ENCODE results near the gene GLS. TPM values are rescaled to one million over a fixed set of nuclear protein-coding genes. Genes with fewer than 3 reads are reported as not detected.

GLS gene
- total and polyA plus RNA-seq, 2 donors, result 27.6 to 312 TPM

- no peak for DNase-seq (ENCODE audit: extremely low spot score)
- no peaks in the 10 kb centered on the region for H3K36me3 ChIP-seq (ENCODE audit: insufficient read depth)
- H3K4me1 ChIP-seq (ENCODE audit: insufficient read depth), result no peaks in the 10 kb centered on the region
- 33% methylated on average over 3 of the region's 3 CpGs for WGBS
- H3K27ac ChIP-seq (ENCODE audit: low read depth), result no peak overlapping the region
- H3K4me3 ChIP-seq (ENCODE audit: low read depth, low read length), result no peak overlapping the region
Measured at GRCh38 chr2:190910341-190911136, 29.9 kb downstream of the GLS start.

- DNase-seq (ENCODE audit: extremely low spot score), result no peak
- Histone ChIP-seq H3K4me3 (ENCODE audit: low read depth, low read length) (no peak overlapping the region), H3K36me3 (ENCODE audit: insufficient read depth) (no peaks in the 10 kb centered on the region), H3K4me1 (ENCODE audit: insufficient read depth) (no peaks in the 10 kb centered on the region), H3K27ac (ENCODE audit: low read depth) (no peak overlapping the region)
- WGBS, result 76% methylated on average over 3 of the region's 3 CpGs
Measured at GRCh38 chr2:190911813-190912212, 31.2 kb downstream of the GLS start.

- Histone ChIP-seq H3K36me3 (ENCODE audit: insufficient read depth) (peaks cover 2% of the 10 kb centered on the region), H3K4me1 (ENCODE audit: insufficient read depth) (no peaks in the 10 kb centered on the region), H3K27ac (ENCODE audit: low read depth) (no peak overlapping the region), H3K4me3 (ENCODE audit: low read depth, low read length) (no peak overlapping the region)
- 91% methylated on average over 5 of the region's 5 CpGs for WGBS
- no peak for DNase-seq (ENCODE audit: extremely low spot score)
Measured at GRCh38 chr2:190912726-190913125, 32.1 kb downstream of the GLS start.

GRCh38 chr2:190913725-190914124 lies 33.1 kb downstream of the GLS start:
- H3K4me3 ChIP-seq (ENCODE audit: low read depth, low read length), result no peak overlapping the region
- H3K4me1 ChIP-seq (ENCODE audit: insufficient read depth), result no peaks in the 10 kb centered on the region
- no peak overlapping the region for H3K27ac ChIP-seq (ENCODE audit: low read depth)

GRCh38 chr2:190916829-190917228 lies 36.2 kb downstream of the GLS start:
- DNase-seq (ENCODE audit: extremely low spot score), result no peak
- H3K36me3 ChIP-seq (ENCODE audit: insufficient read depth), result peaks cover 2% of the 10 kb centered on the region
- no peaks in the 10 kb centered on the region for H3K4me1 ChIP-seq (ENCODE audit: insufficient read depth)
- no peak overlapping the region for H3K27ac ChIP-seq (ENCODE audit: low read depth)
- no peak overlapping the region for H3K4me3 ChIP-seq (ENCODE audit: low read depth, low read length)
- WGBS, result 79% methylated on average over 3 of the region's 3 CpGs

More at GRCh38 chr2:190913725-190914124, 33.1 kb downstream of the GLS start:
- H3K36me3 ChIP-seq (ENCODE audit: insufficient read depth), result peaks cover 2% of the 10 kb centered on the region
- DNase-seq (ENCODE audit: extremely low spot score), result no peak

- 91% methylated on average over 3 of the region's 3 CpGs for WGBS
- no peak overlapping the region for H3K27ac ChIP-seq (ENCODE audit: low read depth)
Measured at GRCh38 chr2:190920085-190920484, 39.5 kb downstream of the GLS start.

GRCh38 chr2:190922376-190922775 lies 41.8 kb downstream of the GLS start:
- Histone ChIP-seq H3K27ac (ENCODE audit: low read depth) (no peak overlapping the region), H3K4me3 (ENCODE audit: low read depth, low read length) (no peak overlapping the region), H3K4me1 (ENCODE audit: insufficient read depth) (no peaks in the 10 kb centered on the region), H3K36me3 (ENCODE audit: insufficient read depth) (peaks cover 2% of the 10 kb centered on the region)
- 81% methylated on average over 1 of the region's 1 CpG for WGBS
- DNase-seq (ENCODE audit: extremely low spot score), result no peak

More at GRCh38 chr2:190920085-190920484, 39.5 kb downstream of the GLS start:
- no peak overlapping the region for H3K4me3 ChIP-seq (ENCODE audit: low read depth, low read length)
- peaks cover 4% of the 10 kb centered on the region for H3K36me3 ChIP-seq (ENCODE audit: insufficient read depth)
- DNase-seq (ENCODE audit: extremely low spot score), result no peak
- H3K4me1 ChIP-seq (ENCODE audit: insufficient read depth), result no peaks in the 10 kb centered on the region

GRCh38 chr2:190927301-190927700 lies 46.7 kb downstream of the GLS start:
- H3K4me3 ChIP-seq (ENCODE audit: low read depth, low read length), result no peak overlapping the region
- peaks cover 2% of the 10 kb centered on the region for H3K36me3 ChIP-seq (ENCODE audit: insufficient read depth)
- H3K27ac ChIP-seq (ENCODE audit: low read depth), result no peak overlapping the region
- 75% methylated on average over 2 of the region's 2 CpGs for WGBS
- DNase-seq (ENCODE audit: extremely low spot score), result no peak
- H3K4me1 ChIP-seq (ENCODE audit: insufficient read depth), result no peaks in the 10 kb centered on the region

GRCh38 chr2:190929919-190930318 lies 49.3 kb downstream of the GLS start:
- H3K36me3 ChIP-seq (ENCODE audit: insufficient read depth), result no peaks in the 10 kb centered on the region
- 97% methylated on average over 7 of the region's 7 CpGs for WGBS
- DNase-seq (ENCODE audit: extremely low spot score), result no peak
- H3K4me3 ChIP-seq (ENCODE audit: low read depth, low read length), result no peak overlapping the region
- H3K4me1 ChIP-seq (ENCODE audit: insufficient read depth), result no peaks in the 10 kb centered on the region
- H3K27ac ChIP-seq (ENCODE audit: low read depth), result no peak overlapping the region

GRCh38 chr2:190930411-190930810 lies 49.8 kb downstream of the GLS start:
- no peaks in the 10 kb centered on the region for H3K36me3 ChIP-seq (ENCODE audit: insufficient read depth)
- H3K27ac ChIP-seq (ENCODE audit: low read depth), result no peak overlapping the region

GRCh38 chr2:190932514-190932913 lies 51.9 kb downstream of the GLS start:
- no peak for DNase-seq (ENCODE audit: extremely low spot score)
- H3K36me3 ChIP-seq (ENCODE audit: insufficient read depth), result no peaks in the 10 kb centered on the region
- no peaks in the 10 kb centered on the region for H3K4me1 ChIP-seq (ENCODE audit: insufficient read depth)
- no peak overlapping the region for H3K4me3 ChIP-seq (ENCODE audit: low read depth, low read length)
- H3K27ac ChIP-seq (ENCODE audit: low read depth), result no peak overlapping the region
- 84% methylated on average over 1 of the region's 1 CpG for WGBS

More at GRCh38 chr2:190930411-190930810, 49.8 kb downstream of the GLS start:
- no peak overlapping the region for H3K4me3 ChIP-seq (ENCODE audit: low read depth, low read length)
- 91% methylated on average over 3 of the region's 3 CpGs for WGBS
- no peak for DNase-seq (ENCODE audit: extremely low spot score)
- H3K4me1 ChIP-seq (ENCODE audit: insufficient read depth), result no peaks in the 10 kb centered on the region

- Histone ChIP-seq H3K27ac (ENCODE audit: low read depth) (no peak overlapping the region), H3K4me3 (ENCODE audit: low read depth, low read length) (no peak overlapping the region), H3K36me3 (ENCODE audit: insufficient read depth) (no peaks in the 10 kb centered on the region), H3K4me1 (ENCODE audit: insufficient read depth) (no peaks in the 10 kb centered on the region)
- no peak for DNase-seq (ENCODE audit: extremely low spot score)
Measured at GRCh38 chr2:190933361-190933760, 52.7 kb downstream of the GLS start.

GRCh38 chr2:190935054-190935453 lies 54.4 kb downstream of the GLS start:
- Histone ChIP-seq H3K36me3 (ENCODE audit: insufficient read depth) (no peaks in the 10 kb centered on the region), H3K4me3 (ENCODE audit: low read depth, low read length) (no peak overlapping the region), H3K27ac (ENCODE audit: low read depth) (no peak overlapping the region), H3K4me1 (ENCODE audit: insufficient read depth) (no peaks in the 10 kb centered on the region)
- DNase-seq (ENCODE audit: extremely low spot score), result no peak

GRCh38 chr2:190938771-190939335 lies 58.2 kb downstream of the GLS start:
- H3K27ac ChIP-seq (ENCODE audit: low read depth), result no peak overlapping the region
- no peaks in the 10 kb centered on the region for H3K36me3 ChIP-seq (ENCODE audit: insufficient read depth)
- H3K4me3 ChIP-seq (ENCODE audit: low read depth, low read length), result no peak overlapping the region
- no peaks in the 10 kb centered on the region for H3K4me1 ChIP-seq (ENCODE audit: insufficient read depth)
- no peak for DNase-seq (ENCODE audit: extremely low spot score)
- WGBS, result 10% methylated on average over 1 of the region's 1 CpG

Measured in urinary bladder (tissue), 4 donors.